ENCODE results near the gene SEC11C.

- TF ChIP-seq POLR2A (IDR thresholded peaks at IDR 0.05) (no peak), CTCF (IDR thresholded peaks at IDR 0.05) (no peak), POLR2AphosphoS5 (IDR thresholded peaks at IDR 0.05; ENCODE audit: insufficient read depth in 1 of 2, low read depth in 1 of 2) (no peak)
Observed at GRCh38 chr18:59093668-59094067, 46.0 kb upstream of the SEC11C start.
